CD4-positive, alpha-beta T cell treated with Interleukin-17A for 1 hour (primary cell): Measurements from ENCODE around the gene MPZL1.

Experiments
- DNase-seq: peaks from one replicate; pipeline ENCODE4 v3.0.0-alpha.2; 2020

The MPZL1 gene

DNA sequence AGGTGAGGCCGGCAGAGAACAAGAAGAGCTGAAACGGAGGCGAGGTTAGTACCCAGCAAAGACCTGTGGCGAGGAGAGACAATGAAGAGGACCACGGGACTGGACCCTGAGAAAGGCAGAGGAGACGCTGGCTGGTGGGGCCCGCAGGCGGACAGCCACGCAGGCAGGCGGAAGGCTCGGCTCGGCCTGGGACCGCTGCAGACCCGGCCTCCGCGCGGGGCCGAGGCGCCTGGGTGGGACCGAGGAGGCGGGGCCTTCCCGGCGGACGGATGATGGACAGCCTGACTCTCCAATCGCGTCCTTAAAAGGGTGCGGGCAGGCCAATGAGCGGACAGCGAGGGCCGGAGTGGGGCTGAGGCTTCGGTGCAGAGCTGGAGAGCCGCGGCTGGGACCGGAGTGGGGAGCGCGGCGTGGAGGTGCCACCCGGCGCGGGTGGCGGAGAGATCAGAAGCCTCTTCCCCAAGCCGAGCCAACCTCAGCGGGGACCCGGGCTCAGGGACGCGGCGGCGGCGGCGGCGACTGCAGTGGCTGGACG lies at the start of gene MPZL1:
TSS of gene MPZL1 (plus strand) at position 366 of the 535 bp plus-strand sequence. CDS start 170 bp downstream, outside the sequence.
- peak; percentile 94 for DNase-seq

DNA sequence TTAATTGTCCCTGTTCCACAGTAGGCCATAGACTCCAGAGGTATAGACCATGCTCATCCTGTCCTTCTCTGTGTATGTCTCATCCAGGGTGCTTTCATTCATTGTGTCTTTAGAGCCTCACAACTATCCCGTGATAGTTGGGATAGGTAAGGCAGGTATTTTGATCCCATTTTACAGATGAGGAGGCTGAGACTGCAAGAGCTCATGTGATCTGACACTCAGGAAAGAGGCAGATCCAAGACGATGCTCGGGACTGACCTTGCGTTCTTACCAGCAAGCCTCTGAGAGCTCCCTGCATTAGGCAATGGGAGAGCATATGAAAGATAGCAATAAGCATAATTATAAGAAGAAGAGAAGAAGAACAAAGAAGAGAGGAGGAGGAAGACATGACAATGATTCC lies 49.0 kb upstream of the MPZL1 start:
- DNase-seq = no peak

DNA sequence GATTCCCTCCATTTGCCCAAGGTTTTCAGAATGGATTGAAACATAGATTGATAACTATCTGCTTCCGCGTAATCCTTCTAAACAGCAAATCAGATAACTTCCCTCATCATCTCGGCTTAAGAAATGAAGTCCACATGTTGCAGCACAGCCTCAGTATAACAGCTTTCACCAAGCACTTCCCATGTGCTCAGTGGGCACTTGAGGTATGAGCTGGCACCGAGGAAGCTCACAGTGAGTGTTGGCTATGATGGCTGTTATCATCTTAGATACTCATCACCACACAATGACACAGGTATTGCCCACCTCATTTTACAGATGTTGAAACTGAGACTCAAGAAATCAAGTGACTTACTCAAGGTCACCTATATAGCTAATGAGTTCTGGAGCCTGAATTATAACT lies 48.5 kb upstream of the MPZL1 start:
- DNase-seq = no peak

DNA sequence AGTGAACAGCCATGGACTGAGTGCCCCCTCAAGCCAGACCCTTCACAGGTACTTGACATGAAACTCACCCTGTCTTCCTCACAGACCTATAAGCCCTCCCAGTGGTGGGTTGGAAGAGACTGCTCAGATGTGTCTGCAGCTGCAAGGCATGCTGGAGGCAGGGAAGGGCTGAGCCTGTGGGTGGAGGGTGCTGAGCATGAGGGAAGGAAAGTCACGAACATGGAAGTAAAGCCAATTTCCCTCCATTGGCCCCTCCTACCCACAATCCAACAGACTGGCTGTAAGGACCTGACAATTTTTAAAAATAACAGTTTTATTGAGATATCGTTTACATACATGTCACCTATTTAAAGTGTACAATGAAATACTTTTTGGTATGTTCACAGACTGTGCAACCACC lies 47.6 kb upstream of the MPZL1 start:
- no peak for DNase-seq

DNA sequence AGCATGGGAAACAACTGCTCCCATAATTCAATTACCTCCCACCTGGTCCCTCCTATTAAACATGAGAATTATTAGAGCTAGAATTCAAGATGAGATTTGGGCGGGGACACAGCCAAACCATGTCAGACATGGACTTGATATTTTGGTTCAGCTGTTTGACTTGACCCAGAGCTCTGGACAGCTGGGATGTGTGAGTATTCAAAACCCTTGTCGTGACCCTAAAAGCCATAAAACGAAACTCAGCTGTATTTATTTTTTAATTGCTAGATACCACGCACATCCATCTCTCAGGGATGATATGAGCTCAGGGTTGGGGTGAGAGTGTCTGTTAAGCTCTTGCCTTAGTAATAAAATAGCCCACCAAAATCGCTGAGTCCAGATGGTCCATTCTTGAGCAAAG lies 46.3 kb upstream of the MPZL1 start:
- no peak for DNase-seq

DNA sequence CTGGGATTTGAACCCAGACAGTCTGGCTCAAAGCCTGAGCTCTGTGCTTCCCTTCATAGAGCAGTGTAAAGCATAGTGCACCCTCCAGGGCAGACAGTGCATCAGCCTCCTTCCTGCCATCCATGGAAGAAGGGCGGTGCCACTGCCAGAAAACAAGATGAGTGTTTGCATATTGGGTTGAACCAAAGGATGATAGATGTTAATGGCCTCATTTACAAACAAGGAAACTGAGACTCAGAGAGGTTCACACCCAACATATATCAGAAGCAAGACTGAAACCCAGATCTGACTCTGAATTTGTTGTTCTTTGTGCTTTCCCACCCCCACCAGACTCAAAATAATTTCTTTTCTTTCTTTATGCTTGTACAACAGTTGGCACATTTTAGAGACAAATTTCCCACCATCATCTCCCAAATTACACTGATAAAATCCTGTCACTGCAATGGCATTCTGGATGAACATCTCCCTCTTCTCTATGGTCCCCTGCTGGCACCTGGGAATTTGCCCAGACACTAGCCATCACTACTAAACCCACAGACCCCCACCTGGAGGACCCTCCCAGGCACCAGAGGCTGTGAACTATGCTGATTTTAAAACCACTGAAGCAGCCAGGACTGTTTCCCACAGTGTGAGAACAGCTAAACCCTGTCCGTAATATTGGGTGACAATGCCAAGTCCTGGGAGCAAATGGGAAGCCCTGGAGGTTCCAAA lies 45.4 kb upstream of the MPZL1 start:
- DNase-seq = no peak

DNA sequence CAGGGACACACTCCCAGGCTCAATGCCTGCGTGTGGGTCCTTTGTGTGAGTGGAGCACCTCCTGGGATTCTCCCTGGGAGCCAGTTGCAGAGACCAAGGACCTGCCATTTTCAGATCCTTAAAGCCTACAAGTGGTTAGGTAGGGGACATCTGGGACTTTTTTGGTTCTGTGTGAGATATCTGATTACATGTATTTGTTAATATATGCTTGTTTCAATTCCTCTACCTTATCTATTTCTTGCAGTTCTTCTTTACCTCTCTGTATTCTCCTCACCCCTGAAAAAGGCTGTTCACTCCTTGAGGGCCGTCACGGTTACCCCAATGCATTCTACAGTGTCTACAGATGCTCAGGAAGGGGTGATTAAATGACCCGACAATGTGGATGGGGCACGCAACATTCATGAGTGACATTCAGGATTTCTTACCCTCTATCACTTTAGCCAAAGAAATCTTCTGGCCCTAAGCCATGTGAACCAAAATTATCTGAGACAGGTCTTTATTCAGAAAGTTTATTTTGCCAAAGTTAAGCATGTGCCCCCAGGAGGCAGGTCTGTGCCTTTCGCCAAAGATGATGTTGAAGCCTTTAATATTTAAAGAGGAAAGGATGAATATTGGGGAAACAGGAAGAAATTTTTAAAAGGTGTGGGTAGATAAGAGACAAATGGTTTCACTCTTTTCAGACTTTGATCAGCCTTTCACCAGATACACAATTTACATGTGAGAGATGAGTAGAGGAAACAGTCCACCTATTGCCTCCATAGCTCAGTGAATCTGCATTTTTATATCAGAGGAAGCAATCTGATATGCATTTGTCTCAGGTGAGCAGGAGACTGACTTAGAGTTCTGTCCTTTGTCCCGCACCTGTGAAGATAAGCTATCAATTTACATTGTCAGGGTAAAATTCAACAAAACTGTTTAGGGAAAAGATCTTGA lies 44.6 kb upstream of the MPZL1 start:
- DNase-seq = no peak

DNA sequence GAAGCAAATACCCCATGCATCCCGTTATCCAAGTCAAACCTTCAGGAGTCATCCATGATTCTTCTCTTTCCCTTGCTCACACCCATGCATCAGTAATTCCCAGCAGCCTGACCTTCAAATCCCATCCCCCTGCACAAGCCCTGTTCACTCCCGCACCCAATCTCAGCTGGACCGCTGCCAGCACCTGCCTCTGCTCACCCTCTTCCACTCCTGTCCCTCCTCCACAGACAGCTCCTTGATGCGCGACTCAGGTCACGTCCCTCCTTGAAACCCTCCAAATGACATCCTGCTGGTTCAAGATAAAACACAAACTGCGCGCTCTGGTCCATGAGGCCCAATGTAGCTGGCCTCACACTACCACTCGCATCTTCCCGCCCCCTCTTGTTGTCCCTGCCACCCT lies 43.4 kb upstream of the MPZL1 start:
- no peak for DNase-seq

DNA sequence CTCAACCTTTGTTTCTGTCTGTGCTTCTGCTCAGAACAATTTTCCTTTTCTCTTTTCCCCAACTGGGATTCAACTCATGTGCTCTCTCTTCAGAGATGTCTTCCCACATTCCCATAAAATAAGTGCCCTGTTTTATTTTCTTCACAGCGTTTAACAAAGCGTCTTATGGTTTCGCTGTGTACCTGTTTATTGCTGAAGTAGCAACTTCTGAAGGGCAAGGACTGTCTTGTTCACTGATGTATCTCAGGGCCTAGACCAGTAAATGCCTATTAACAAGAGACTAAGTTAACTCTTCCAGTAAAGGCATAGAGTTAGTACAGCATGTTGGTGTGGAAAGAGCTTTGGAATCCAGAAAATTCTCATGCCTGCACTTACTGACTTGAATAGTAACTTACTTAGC lies 42.9 kb upstream of the MPZL1 start:
- no peak for DNase-seq

DNA sequence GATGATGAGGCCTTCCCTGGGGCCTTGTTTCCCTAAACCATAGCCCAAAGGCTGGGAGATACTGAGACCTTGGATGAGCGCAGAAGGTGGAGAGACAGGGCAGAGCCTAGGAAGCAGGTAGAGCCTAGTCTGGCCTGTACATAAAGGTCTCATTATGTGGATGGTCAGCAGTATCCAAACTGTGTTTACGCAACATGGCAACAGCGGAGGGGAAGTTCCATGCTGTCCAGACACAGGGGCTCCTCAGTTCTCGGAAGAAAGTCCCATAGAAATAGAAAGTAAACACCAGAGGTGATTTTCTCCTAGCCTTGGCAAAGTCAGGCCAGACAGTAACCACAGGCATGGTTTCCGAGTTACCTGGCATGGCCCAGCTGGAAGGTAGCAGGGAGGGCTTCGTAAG lies 42.1 kb upstream of the MPZL1 start:
- DNase-seq = no peak

DNA sequence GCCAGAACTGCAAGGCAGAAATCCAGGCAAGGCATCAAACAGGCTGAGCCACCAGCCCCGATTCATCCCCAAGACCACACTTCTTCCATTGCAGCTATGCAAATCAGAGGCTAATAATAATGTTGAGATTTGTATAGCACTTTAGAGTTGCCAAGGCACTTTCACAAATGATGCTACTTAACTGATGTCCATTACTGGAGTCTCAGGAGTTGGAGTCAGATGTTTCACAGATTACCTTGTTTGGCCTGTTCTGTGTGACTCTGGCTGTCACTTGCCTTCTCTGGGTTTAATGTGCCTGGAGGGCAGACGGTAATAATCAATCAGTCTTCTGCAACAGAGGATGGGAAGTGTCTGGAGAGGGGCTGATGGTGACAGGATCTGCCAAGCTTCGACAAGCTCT lies 40.8 kb upstream of the MPZL1 start:
- DNase-seq = no peak

DNA sequence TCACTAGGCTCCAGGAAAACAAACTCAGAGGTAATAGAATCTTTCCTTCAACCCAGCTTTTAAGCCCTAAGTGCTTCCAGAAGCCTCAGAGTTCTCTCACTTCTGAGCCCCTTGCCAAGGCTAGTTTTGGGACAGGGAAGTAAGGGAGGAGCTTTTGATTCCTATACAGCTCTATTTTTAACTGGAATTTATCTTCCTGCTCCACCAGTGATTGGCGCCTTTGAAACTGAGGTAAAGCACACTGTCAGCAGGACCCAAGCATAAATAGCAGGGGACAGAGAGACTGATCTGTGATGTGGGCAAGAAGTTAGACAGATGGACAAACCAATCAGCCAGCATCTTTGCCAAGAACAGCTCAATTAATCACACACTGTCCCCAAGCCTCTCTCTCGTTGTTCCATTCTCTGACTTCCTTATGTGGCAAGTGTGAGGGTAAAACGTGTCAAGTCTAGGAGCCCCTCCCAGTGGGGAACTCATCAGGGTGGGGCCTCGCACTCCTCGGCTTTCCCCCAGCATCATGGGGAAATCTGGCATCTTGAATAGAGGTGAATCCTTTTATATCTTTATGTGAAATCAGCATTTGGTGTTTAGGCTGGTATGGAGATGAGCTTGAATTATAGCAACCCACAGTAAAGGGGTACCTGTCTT lies 40.2 kb upstream of the MPZL1 start:
- DNase-seq = no peak

DNA sequence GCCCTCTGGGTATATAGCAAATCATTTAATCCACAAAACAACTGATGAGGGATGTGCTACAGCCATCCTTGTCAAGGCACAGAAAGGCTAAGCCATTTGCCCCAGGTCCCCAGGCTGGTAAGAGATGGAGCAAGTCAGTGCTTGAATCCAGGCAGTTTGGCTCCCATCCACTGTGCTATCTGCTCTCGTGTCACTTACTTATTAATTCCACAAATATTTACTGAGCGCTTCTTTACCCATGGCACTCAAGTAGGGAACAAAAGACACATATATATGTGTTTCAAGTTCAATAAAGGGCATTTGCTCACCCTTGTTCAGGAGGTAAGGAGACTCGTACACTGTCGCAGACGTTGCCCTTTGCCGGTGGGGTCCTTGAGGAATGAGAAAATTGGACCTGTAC lies 38.6 kb upstream of the MPZL1 start:
- no peak for DNase-seq

DNA sequence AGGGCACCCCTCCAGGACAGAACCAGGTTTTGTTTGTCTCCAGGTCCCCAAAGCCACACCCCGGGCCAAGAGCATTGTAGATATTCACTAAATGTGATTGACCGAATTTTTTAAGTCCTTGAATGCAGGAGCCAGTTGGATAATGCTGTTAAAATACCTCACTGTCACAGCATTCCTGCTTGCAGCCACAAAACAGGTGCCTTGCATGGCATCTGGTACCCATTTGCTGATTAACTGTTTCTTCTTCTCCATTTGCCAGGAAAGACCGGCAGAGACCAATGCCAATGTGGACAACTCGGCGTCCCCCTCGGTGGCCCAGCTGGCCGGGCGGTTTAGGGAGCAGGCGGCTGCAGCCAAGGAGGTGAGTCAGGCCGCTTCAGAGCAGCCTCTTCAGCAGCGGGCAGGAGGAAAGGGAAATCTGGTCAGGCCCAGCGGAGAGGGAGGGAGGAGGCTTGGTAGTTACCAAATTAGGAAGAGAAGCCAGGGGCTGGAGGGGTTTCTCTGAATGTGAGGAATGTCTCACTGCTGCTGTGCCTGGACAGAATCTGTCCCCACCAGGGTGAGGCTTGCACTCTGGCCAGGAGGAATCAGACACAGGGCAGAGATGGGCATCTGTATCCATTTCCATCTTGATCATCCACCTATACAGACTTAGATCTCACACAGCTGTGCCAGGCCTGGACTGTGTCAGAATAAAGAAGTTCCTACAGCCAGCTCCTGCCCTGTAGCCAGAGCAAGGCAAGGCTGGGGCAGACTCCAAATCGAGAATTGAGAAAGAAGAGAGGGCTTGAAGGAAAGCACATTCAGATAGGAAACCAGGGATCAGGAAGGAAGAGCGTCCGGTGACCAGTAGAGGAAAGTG lies 37.9 kb upstream of the MPZL1 start:
- DNase-seq = no peak

DNA sequence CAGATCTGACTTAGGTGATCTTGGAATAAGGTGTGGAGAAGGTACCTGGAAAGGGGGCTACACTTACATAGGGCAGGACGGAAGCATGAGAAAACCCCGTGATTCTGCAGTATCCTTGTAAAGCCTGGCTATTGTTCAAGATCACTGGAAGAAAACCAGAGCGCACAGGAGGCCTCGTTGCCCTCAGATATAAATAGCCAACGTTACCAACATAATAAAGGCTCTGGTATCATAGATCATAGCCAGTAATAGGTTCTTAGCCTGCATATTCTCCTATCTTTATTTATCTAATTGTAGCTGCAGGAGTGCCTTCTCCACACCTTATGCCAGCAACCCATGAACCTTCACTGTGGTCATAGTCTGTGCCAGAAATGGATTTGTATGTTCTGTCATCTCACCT lies 35.9 kb upstream of the MPZL1 start:
- DNase-seq = no peak

DNA sequence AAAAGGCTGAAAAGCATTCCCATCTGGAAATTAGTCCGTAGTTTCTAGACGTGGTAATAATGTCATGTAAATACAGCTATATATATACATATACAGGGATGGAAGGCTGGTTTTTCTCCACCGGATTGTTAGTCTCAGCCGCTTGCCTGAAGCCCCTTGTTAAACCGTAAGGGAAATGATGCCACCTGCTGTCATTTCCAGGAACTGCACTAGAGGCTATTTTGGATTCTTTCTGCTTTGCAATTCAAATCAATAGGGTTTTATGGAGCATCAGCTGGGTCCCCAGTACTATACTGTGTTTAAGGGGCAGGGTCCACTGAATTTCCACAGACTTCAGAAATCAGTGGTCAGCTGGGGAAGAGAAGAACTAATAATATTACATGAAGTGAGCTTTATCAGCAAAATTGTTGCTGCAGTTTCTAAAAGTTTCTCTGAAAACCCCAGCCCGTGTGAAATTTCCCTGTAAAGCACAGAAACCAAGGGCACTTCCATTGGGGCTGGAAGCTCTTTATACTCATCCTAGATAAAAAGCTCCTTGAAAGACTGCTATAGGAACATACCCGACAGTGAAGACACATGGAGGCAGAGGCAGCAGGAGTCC lies 33.8 kb upstream of the MPZL1 start:
- peak; percentile 87 for DNase-seq

DNA sequence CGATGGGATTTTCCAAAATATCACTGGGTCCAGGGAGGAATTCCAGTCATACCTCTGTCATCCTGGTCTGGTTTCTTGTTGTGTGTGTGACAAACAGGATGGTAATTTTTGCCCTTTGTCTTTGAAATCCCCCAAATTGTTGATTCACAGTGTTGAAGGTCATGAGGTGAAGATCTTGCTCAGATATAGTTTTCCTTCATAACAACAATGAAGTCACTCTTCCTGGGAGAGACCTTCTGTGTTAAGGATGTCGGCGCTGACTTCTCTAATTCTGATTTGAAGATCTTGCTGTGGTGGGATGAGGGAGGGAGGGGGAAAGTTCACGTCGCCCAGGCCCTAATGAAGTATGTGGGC lies 32.2 kb upstream of the MPZL1 start:
- no peak for DNase-seq

DNA sequence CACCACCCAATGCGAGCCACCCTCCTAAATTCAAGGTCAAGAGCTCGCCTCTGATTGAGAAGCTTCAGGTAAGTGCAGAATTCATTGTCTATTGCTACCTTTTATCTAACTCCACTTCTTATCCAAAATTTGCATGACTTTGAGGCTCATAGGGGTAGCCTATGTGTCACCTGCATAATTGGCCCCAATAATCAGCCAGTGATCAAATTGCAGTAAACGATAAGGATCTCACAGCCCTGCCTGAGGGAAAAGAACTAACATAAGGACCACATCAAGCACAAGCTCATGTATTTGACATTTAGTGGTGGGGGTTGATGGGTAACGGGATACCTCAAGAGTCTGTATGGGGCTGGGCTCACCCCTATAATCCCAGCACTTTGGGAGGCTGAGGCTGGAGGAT lies 31.7 kb upstream of the MPZL1 start:
- DNase-seq = no peak

DNA sequence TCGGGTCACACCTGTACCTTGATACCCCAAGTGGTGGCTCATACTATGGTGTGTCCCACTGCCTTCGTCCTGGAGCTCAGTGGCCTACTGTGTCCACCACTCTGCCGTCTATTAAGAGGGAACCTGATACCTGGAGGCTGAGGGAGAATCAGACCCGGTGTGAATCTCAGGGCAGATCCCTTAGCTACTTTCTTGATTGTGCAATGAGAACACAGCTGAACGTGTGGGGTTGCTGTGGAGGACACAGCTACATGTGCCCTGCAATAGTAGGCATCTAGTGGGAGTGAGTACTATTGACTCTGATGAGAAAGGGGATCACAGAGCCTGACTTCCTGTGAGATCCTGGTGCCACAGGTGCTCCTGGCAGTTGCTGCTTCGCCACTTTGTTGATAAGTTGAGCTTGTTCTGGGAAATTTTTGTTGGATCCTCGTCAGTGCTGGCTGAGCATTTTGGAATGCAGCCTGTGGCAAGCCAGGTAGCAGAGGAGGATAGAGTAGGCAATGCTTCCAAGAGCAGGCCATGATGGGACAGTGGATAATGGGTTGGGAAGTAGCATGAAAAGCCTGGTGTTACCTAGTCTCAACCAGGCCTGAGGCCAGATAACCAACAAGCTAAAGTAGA lies 28.2 kb upstream of the MPZL1 start:
- DNase-seq = no peak

DNA sequence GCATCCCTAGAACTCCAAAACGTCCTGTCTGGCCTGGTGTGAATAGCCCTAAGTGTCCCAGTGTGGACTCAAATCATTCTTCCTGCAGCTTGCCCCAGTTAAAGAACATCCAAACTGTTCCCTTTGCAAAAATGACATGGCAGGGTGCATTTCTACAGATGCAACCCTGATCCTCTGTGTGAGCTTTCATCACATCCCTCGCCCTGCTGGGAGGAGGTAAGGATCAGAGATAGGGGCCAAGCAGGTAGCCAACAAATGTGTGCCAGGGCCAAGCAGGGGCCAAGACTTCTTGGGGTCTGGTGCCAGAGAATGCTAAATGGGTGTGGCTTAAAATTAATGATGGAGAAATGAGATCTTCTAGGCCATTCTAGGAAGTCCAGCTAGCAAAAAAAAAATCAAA lies 27.1 kb upstream of the MPZL1 start:
- no peak for DNase-seq

DNA sequence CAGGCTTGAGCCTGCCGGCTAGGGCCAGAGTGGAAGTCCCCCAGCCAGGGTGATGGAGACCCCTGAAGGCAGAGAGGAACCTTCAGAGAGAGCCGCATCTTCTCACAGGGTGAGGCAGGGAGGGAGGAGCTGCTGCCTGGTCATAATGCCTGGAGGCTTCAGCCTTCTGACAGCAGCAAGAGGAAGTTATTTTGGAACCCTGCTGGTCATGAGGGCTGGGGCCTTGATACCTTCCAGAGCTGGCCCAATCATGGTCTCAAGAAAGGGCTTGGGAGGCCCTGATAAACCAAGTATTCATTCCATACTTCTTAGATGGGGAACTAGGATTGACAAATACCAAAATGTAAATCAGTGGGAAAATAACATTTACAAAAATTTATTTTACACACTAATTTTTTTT lies 26.6 kb upstream of the MPZL1 start:
- no peak for DNase-seq
